ENCODE data around the gene DENND2C. TPM values are rescaled to one million over a fixed set of nuclear protein-coding genes. Genes with fewer than 3 reads are reported as not detected.

DENND2C gene
- total and polyA plus RNA-seq, 2 of the 13 experiments (the other 11 are each of a cell fraction or from before 2014, with no cell fraction given) = 0.08 to 0.33 TPM

GRCh38 chr1:114715952-114716303 is 46.1 kb upstream of the DENND2C start:
- H3K4me1 ChIP-seq (ENCODE audit: insufficient read depth, low read length) = peaks cover 23% of the 10 kb centered on the region
- peak overlapping the region; percentile 76 for H3K4me2 ChIP-seq (ENCODE audit: low read depth, low read length)
- WGBS (ENCODE audit: low lambda C conversion rate) = 7% methylated on average over 4 of the region's 4 CpGs
- no peak for FAIRE-seq
- peak overlapping the region; percentile 97 for H3K9ac ChIP-seq (ENCODE audit: insufficient read depth, low read depth, low read length)
- no peaks in the 10 kb centered on the region; a peak in 1 of 5 replicates for H3K27me3 ChIP-seq (ENCODE audit: control insufficient read depth in 1 of 2, insufficient read depth in 2 of 2, low read length in 2 of 2)
- no peaks in the 10 kb centered on the region for H3K9me3 ChIP-seq (ENCODE audit: low read length)
- no peaks in the 10 kb centered on the region for H4K20me1 ChIP-seq (ENCODE audit: insufficient read depth, low read length)
- in situ Hi-C loops (cut with HindIII; ENCODE audit: extremely low pct_ligation_motif_present, low pct_unique_long_range_greater_than_20kb) (loop anchor here (5.0 kb wide), 1 partner anchor 36 kb away; no protein-coding TSS in a partner anchor), intact Hi-C loops (cut with micrococcal nuclease; ENCODE audit: unreplicated experiment) (loop anchor here (5.0 kb wide), 1 partner anchor 41 kb away; the partner anchor contains the start of gene CSDE1)
- no peak for TF ChIP-seq ATF4 (CRISPR knock-in tag; IDR thresholded peaks at IDR 0.05)
- TF ChIP-seq RXRA (CRISPR knock-in tag; IDR thresholded peaks at IDR 0.05) = no peak
- TF ChIP-seq ZBTB1 (CRISPR knock-in tag; IDR thresholded peaks at IDR 0.05; ENCODE audit: borderline replicate concordance) = no peak
- no peak for TF ChIP-seq ZNF530 (CRISPR knock-in tag; IDR thresholded peaks at IDR 0.05; ENCODE audit: low read depth)
- TF ChIP-seq ZNF724P (CRISPR knock-in tag; IDR thresholded peaks at IDR 0.05; ENCODE audit: borderline replicate concordance) = no peak
- TF ChIP-seq ZNF878 (CRISPR knock-in tag; IDR thresholded peaks at IDR 0.05) = no peak
- no peak for TF ChIP-seq ZFP1 (CRISPR knock-in tag; IDR thresholded peaks at IDR 0.05)
- no peak for TF ChIP-seq U2AF1 (optimal IDR thresholded peaks at IDR 0.05; ENCODE audit: low read depth, low read length)
- ATAC-seq = peak; percentile 54
- H3K4me3 ChIP-seq (replicated peaks in 1 of 3; ENCODE audit: insufficient read depth in 1 of 3, low read depth in 2 of 3, low read length in 3 of 3) = peak overlapping the region; percentile 86 to 100 (median 94)
- peaks cover 29% of the 10 kb centered on the region for H3K79me2 ChIP-seq (ENCODE audit: insufficient read depth, low read length)
- peak overlapping the region; percentile 85 for H3K27ac ChIP-seq (ENCODE audit: extremely low read length, insufficient read depth, low read length)
- POLR2A ChIA-PET = interaction anchor here (0.9 to 2.8 kb wide), 4 partner anchors 9 to 205 kb away, joined by 3 to 11 read pairs (median 6); partner anchors contain the start of genes DENND2C, SIKE1 and TRIM33
- TSS peak; percentile 61 for BruUV-seq (replicated peaks)
- peaks cover 14 to 66% of the 10 kb centered on the region in 2 experiments for H3K36me3 ChIP-seq (replicated peaks in 1 of 2; ENCODE audit: control insufficient read depth in 1 of 2, insufficient read depth in 2 of 2, low read length in 2 of 2)
- DNase-seq (ENCODE audit: low spot score) = no peak
- CTCF ChIA-PET (ENCODE audit: low intra/inter-chr PET ratio, low total read pairs) = interaction anchor here (1.1 kb wide), 1 partner anchor 369 kb away, joined by 4 read pairs; no protein-coding TSS in a partner anchor
- no peak overlapping the region for H2AFZ ChIP-seq (ENCODE audit: low read length)

GRCh38 chr1:114712977-114713376 is 43.1 kb upstream of the DENND2C start:
- no peak for DNase-seq (ENCODE audit: low spot score)
- Histone ChIP-seq H3K36me3 (replicated peaks in 1 of 2; ENCODE audit: control insufficient read depth in 1 of 2, insufficient read depth in 2 of 2, low read length in 2 of 2) (peaks cover 13 to 60% of the 10 kb centered on the region in 2 experiments), H3K9me3 (ENCODE audit: low read length) (no peaks in the 10 kb centered on the region), H3K79me2 (ENCODE audit: insufficient read depth, low read length) (peaks cover 29% of the 10 kb centered on the region), H3K9ac (ENCODE audit: insufficient read depth, low read depth, low read length) (no peak overlapping the region), H3K27me3 (ENCODE audit: control insufficient read depth in 1 of 2, insufficient read depth in 2 of 2, low read length in 2 of 2) (no peaks in the 10 kb centered on the region; a peak in 1 of 5 replicates), H3K4me3 (replicated peaks in 1 of 3; ENCODE audit: insufficient read depth in 1 of 3, low read depth in 2 of 3, low read length in 3 of 3) (no peak overlapping the region), H3K4me1 (ENCODE audit: insufficient read depth, low read length) (peaks cover 14% of the 10 kb centered on the region), H4K20me1 (ENCODE audit: insufficient read depth, low read length) (no peaks in the 10 kb centered on the region), H2AFZ (ENCODE audit: low read length) (no peak overlapping the region), H3K27ac (ENCODE audit: extremely low read length, insufficient read depth, low read length) (no peak overlapping the region), H3K4me2 (ENCODE audit: low read depth, low read length) (no peak overlapping the region)
- ATAC-seq = no peak
- intact Hi-C loops (cut with micrococcal nuclease; ENCODE audit: unreplicated experiment) (no loop called here), in situ Hi-C loops (cut with HindIII; ENCODE audit: extremely low pct_ligation_motif_present, low pct_unique_long_range_greater_than_20kb) (no loop called here)
- WGBS (ENCODE audit: low lambda C conversion rate) = 93% methylated on average over 4 of the region's 4 CpGs
- ChIA-PET CTCF (ENCODE audit: low intra/inter-chr PET ratio, low total read pairs) (no interaction called here), POLR2A (no interaction called here)
- BruUV-seq (replicated peaks) = no TSS peak
- no peak for FAIRE-seq
- no peak for TF ChIP-seq KLF15 (CRISPR knock-in tag; IDR thresholded peaks at IDR 0.05; ENCODE audit: borderline replicate concordance)
- 0 out of 2 replicates have a peak, but pooled peaks have one; percentile 9 for TF ChIP-seq RBFOX2 (IDR thresholded peaks at IDR 0.05; ENCODE audit: low read depth, low read length)
- no peak for TF ChIP-seq TAF1 (CRISPR knock-in tag; IDR thresholded peaks at IDR 0.05)
- no peak for TF ChIP-seq CREM (IDR thresholded peaks at IDR 0.05)
- TF ChIP-seq CREM (CRISPR knock-in tag; IDR thresholded peaks at IDR 0.05) = no peak
- no peak for TF ChIP-seq ELF3 (CRISPR knock-in tag; IDR thresholded peaks at IDR 0.05)
- TF ChIP-seq RXRB (CRISPR knock-in tag; IDR thresholded peaks at IDR 0.05; ENCODE audit: borderline replicate concordance) = no peak
- TF ChIP-seq SMARCE1 (IDR thresholded peaks at IDR 0.05; ENCODE audit: borderline replicate concordance) = no peak
